Fibroblast of lung (primary cell): ENCODE results near the gene HBA1. TPM values are rescaled to one million over a fixed set of nuclear protein-coding genes. Genes with fewer than 3 reads are reported as not detected.

Experiments
- DNase-seq, 2 donors: peaks; one replicate each; pipeline versions ENCODE4 v3.0.0 to v3.0.0-alpha.2; 2010; ENCODE audit warnings: low read depth in 2 of 2
- H2AFZ ChIP-seq: 2 replicates; pipeline ENCODE4 v1.5.1; 2012; ENCODE audit warnings: low read length, control low read depth, inconsistent platforms
- H3K27ac ChIP-seq: 2 replicates; pipeline ENCODE4 v1.5.1; 2011; ENCODE audit warnings: low read length, control low read depth; ENCODE audit not compliant: insufficient read depth
- H3K27me3 ChIP-seq: 2 replicates; pipeline ENCODE4 v1.5.1; 2011; ENCODE audit warnings: mild to moderate bottlenecking, low read length; ENCODE audit not compliant: control insufficient read depth, insufficient read depth
- H3K36me3 ChIP-seq: 2 replicates; pipeline ENCODE4 v1.5.1; 2011; ENCODE audit warnings: low read length; ENCODE audit not compliant: control insufficient read depth, insufficient read depth
- H3K4me1 ChIP-seq: 2 replicates; pipeline ENCODE4 v1.5.1; 2011; ENCODE audit warnings: low read length; ENCODE audit not compliant: control insufficient read depth, insufficient read depth; ENCODE audit errors: extremely low read depth
- H3K4me2 ChIP-seq: 2 replicates; pipeline ENCODE4 v1.5.1; 2011; ENCODE audit warnings: low read length, control low read depth; ENCODE audit not compliant: insufficient read depth; ENCODE audit errors: extremely low read depth
- H3K4me3 ChIP-seq, 4 experiments: fragments of 200-600 bp in 1 of 4; sonication (generic) in 1 of 4; replicated peaks in 1 of 4; 2 replicates each; pipeline ENCODE4 v1.5.1; 2011 to 2016; ENCODE audit warnings: low read length in 4 of 4, low read depth in 3 of 4, mild to moderate bottlenecking in 3 of 4, control low read depth in 2 of 4, inconsistent platforms in 1 of 4, mixed read lengths in 1 of 4; ENCODE audit not compliant: insufficient read depth in 1 of 4; ENCODE audit errors: control extremely low read depth in 1 of 4
- H3K79me2 ChIP-seq: 2 replicates; pipeline ENCODE4 v1.5.1; 2012; ENCODE audit warnings: mild to moderate bottlenecking, low read length, inconsistent platforms; ENCODE audit not compliant: control insufficient read depth, insufficient read depth
- H3K9ac ChIP-seq: 2 replicates; pipeline ENCODE4 v1.5.1; 2011; ENCODE audit warnings: mild to moderate bottlenecking, low read length, control low read depth; ENCODE audit not compliant: insufficient read depth
- H3K9me3 ChIP-seq: 2 replicates; pipeline ENCODE4 v1.5.1; 2012; ENCODE audit warnings: low read depth, low read length; ENCODE audit not compliant: control insufficient read depth, insufficient read depth
- H4K20me1 ChIP-seq: 2 replicates; pipeline ENCODE4 v1.5.1; 2011; ENCODE audit warnings: low read length; ENCODE audit not compliant: control insufficient read depth, insufficient read depth; ENCODE audit errors: extremely low read depth
- EZH2 ChIP-seq: IDR thresholded peaks from 2 replicates; pipeline ENCODE4 v1.5.1; 2012; ENCODE audit warnings: low read length, control low read depth, mild to moderate bottlenecking; ENCODE audit errors: missing control alignments
- polyA plus RNA-seq, 2 donors: library from polyadenylated mRNA; depleted of rRNA in 1 of 2; stranded (reverse) in 1 of 2; unstranded in 1 of 2; fragments of >200 nt; gene quantifications; 2 replicates each; pipeline ENCODE4 v1.2.1, GENCODE V29; 2011 to 2012; ENCODE audit warnings: missing spikeins in 1 of 2
- total RNA-seq: library from RNA; depleted of rRNA; stranded (reverse); fragments of >200 nt; gene quantifications from 2 replicates; pipeline ENCODE4 v1.2.1, GENCODE V29; 2014
- TF ChIP-seq, protein P1 (sequence below), 2 donors: IDR thresholded peaks in 1 of 2; conservative IDR thresholded peaks in 1 of 2; 1 replicate in 1 of 2; 2 replicates in 1 of 2; pipeline ENCODE4 v1.5.1; 2011 to 2012; ENCODE audit warnings: low read length in 2 of 2, control low read depth in 1 of 2, inconsistent platforms in 1 of 2, low read depth in 1 of 2, mild to moderate bottlenecking in 1 of 2

The HBA1 gene
- total and polyA plus RNA-seq, 2 donors (not counting 1 experiment from before 2014, with no cell fraction given): 0.69 TPM; not detected in 1

DNA sequence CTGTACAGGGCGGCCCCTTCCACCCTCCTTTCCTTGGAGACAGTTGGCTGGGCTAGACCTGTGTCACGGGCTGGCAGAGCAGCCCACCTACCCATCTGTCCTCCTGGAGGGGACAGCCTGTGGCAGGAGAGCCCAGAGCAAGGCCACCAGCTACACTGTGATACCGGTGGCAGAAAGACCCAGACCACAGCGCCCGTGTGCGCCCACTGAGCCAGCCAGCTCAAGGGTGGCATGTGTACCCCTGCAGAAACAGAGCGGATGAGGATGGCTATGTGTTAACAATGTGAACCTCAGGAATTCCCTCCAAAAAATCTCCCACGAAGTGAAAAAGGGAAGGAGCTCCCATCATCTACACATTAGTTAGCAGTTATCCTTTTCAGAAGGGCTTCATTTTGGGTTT, 10.8 kb downstream of the HBA1 start:
- DNase-seq: no peak
- Histone ChIP-seq H3K36me3 (peaks cover 26% of the 10 kb centered on the region), H3K4me1 (no peaks in the 10 kb centered on the region)

DNA sequence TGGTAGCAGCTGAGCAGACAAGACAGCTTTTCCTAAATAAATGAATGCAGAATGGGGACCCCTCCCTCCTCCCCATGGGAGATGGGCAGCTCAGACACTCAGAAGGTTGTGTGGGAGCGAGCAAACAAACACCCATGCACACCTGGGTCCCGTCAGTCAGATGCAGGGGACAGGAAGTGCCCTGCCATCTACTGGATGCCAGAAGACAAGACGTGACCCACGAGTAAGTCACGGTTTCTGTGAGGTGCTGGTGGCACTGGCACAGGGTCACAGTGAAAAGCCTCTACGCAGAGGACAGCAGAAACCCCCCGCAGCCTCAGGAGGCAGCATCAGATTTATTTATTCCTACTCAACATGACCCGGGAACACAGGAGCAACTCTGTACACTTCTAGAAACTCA, 12.2 kb downstream of the HBA1 start:
- DNase-seq: no peak
- no peaks in the 10 kb centered on the region for H3K9me3 ChIP-seq
- TF ChIP-seq, protein P1, sequence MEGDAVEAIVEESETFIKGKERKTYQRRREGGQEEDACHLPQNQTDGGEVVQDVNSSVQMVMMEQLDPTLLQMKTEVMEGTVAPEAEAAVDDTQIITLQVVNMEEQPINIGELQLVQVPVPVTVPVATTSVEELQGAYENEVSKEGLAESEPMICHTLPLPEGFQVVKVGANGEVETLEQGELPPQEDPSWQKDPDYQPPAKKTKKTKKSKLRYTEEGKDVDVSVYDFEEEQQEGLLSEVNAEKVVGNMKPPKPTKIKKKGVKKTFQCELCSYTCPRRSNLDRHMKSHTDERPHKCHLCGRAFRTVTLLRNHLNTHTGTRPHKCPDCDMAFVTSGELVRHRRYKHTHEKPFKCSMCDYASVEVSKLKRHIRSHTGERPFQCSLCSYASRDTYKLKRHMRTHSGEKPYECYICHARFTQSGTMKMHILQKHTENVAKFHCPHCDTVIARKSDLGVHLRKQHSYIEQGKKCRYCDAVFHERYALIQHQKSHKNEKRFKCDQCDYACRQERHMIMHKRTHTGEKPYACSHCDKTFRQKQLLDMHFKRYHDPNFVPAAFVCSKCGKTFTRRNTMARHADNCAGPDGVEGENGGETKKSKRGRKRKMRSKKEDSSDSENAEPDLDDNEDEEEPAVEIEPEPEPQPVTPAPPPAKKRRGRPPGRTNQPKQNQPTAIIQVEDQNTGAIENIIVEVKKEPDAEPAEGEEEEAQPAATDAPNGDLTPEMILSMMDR (conservative IDR thresholded peaks at IDR 0.05 in 1 of 2, IDR thresholded peaks at IDR 0.05 in 1 of 2; ENCODE audit: low read depth in 1 of 2, low read length in 2 of 2): no peak
- TF ChIP-seq EZH2: no peak
- no peaks in the 10 kb centered on the region for H3K4me1 ChIP-seq
- H3K27me3 ChIP-seq: no peaks in the 10 kb centered on the region
- no peak overlapping the region for H2AFZ ChIP-seq
- H3K27ac ChIP-seq: no peak overlapping the region
- H4K20me1 ChIP-seq: no peaks in the 10 kb centered on the region
- peaks cover 26% of the 10 kb centered on the region for H3K36me3 ChIP-seq
- no peak overlapping the region for H3K4me3 ChIP-seq
- H3K9ac ChIP-seq: no peak overlapping the region
- no peak overlapping the region for H3K4me2 ChIP-seq
- H3K79me2 ChIP-seq: no peaks in the 10 kb centered on the region

More for the DNA sequence above, 10.8 kb downstream of the HBA1 start:
- TF ChIP-seq, protein P1 (conservative IDR thresholded peaks at IDR 0.05 in 1 of 2, IDR thresholded peaks at IDR 0.05 in 1 of 2; ENCODE audit: low read depth in 1 of 2, low read length in 2 of 2): no peak
- no peak for TF ChIP-seq EZH2
- H3K79me2 ChIP-seq: no peaks in the 10 kb centered on the region
- H3K27me3 ChIP-seq: no peaks in the 10 kb centered on the region
- no peak overlapping the region for H3K4me2 ChIP-seq
- H3K4me3 ChIP-seq: no peak overlapping the region
- no peaks in the 10 kb centered on the region for H4K20me1 ChIP-seq
- H3K9ac ChIP-seq: no peak overlapping the region
- no peak overlapping the region for H2AFZ ChIP-seq
- no peak overlapping the region for H3K27ac ChIP-seq
- no peaks in the 10 kb centered on the region for H3K9me3 ChIP-seq

DNA sequence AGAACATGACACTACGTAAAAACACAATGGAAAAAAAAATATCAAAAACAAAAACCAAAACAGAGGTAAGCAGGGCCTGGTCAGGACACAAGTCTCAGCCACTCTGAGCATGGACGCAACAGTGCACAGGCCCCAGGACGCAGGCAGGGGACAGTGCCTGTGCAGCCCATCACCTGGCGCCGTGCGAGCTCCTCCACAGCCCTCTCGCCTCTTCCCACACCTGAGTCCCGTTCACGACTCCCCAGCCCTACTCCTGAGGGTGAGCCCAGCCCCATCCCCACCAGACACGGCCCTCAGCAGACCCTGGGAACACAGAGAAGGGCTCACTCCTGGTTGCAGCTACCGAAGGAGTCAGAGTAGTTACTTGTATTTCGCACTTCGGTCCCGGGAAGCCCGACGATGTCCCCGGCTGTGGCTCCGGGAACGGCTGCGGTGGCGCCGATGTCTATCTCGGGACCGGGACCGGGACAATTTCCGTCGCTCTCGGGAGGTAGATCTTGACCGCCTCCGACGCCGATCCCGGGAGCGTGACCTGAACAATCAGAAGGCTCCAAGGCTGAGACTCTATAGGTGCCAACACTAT, 13.2 kb downstream of the HBA1 start:
- Histone ChIP-seq H3K36me3 (peaks cover 30% of the 10 kb centered on the region), H3K27ac (no peak overlapping the region), H3K79me2 (no peaks in the 10 kb centered on the region), H3K4me2 (no peak overlapping the region), H3K9ac (no peak overlapping the region), H4K20me1 (no peaks in the 10 kb centered on the region), H3K4me1 (no peaks in the 10 kb centered on the region), H3K4me3 (no peak overlapping the region), H3K9me3 (no peaks in the 10 kb centered on the region), H3K27me3 (no peaks in the 10 kb centered on the region), H2AFZ (no peak overlapping the region)
- DNase-seq: no peak
- TF ChIP-seq EZH2: no peak
- TF ChIP-seq, protein P1 (conservative IDR thresholded peaks at IDR 0.05 in 1 of 2, IDR thresholded peaks at IDR 0.05 in 1 of 2; ENCODE audit: low read depth in 1 of 2, low read length in 2 of 2): no peak
